ENCODE measurements around the gene CLPSL1.

Gene CLPSL1

GRCh38 chr6:35797837-35798526, 17.2 kb downstream of the CLPSL1 start:
- DNase-seq, result no peak

- DNase-seq, result no peak
Measured at GRCh38 chr6:35798706-35799105, 17.9 kb downstream of the CLPSL1 start.

GRCh38 chr6:35801148-35801547, 20.3 kb downstream of the CLPSL1 start:
- DNase-seq, result no peak

- peak; percentile 43 for DNase-seq
Measured at GRCh38 chr6:35804996-35805736, 24.3 kb downstream of the CLPSL1 start, which contains the start of gene LHFPL5. Gene LHFPL5, plus strand, starts transcription at chr6:35805352. Its CDS starts 319 bp downstream, at chr6:35805671.

- DNase-seq, result no peak
Measured at GRCh38 chr6:35808688-35809087, 27.9 kb downstream of the CLPSL1 start.

- no peak for DNase-seq
Measured at GRCh38 chr6:35809809-35810208, 29.0 kb downstream of the CLPSL1 start.

DNA sequence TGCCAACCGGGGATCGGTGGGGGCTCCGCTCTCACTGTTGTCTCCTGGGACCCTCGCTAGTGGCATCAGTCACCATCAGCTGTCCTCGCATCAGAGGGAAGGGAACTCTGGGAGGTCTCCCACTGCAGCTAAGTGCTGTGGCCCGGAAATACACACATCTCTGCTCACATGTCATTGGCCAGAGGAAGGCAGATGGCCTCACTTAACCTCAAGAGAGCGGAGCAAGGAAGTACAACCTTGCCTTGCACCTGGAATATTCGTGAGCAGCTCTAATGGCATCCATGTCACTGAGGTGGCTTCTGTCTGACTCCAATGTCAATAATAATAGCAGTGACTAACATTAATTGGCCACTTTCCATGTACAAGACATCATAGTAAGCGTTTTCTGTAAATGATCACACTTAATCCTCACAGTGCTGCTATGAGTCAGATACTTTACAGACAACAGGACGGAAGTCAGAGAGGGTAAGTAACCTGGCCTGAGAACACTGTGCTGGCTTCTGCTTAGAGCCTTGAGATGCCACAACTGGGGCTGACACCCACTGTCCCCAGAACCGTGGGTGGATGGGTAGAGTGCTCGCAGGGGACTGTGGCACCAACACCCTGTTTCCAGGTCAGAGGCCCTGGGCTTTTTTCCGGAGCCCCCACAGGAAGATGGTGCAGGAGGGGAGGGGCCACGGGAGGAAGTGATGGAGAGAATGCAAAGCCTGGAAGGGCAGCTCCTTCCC, 30.3 kb downstream of the CLPSL1 start:
- no peak for DNase-seq

GRCh38 chr6:35811699-35811995, 30.8 kb downstream of the CLPSL1 start:
- no peak for DNase-seq

DNA sequence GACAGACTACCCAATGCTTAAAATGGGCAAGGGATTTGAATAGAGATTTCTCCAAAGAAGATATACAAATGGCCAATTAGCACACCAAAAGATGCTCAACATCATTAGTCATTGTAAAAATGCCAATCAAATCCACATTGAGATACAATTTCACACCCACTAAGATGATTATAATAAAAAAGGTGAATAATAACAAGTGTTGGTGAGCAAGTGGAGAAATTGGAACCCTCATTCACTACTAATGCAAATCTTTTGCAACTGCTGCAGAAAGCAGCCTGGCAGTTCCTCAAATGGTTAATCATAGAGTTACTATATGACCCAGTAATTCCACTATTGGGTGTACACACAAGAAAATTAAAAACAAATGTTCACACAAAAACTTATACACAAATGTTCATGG, 36.7 kb downstream of the CLPSL1 start:
- DNase-seq, result no peak

DNA sequence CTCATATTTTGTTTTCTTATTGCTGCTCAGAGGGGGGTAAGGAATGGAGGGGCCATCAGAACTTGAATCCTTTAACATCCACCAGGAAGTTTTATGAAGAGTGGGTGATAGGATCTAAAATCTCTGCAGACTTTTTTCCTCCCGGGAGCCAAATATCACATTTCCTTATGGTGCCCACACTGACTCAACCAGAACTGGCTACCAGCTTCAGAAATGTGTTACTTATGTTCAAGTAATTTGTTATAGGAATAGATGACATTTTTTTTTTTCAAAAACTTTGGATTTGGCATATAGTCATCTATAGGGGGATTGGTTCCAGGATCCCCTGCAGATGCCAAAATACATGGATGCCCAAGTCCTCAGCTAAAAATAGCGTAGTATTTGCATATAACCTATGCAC, 42.8 kb downstream of the CLPSL1 start:
- no peak for DNase-seq

- DNase-seq, result no peak
Measured at GRCh38 chr6:35824552-35825192, 43.9 kb downstream of the CLPSL1 start.

DNA sequence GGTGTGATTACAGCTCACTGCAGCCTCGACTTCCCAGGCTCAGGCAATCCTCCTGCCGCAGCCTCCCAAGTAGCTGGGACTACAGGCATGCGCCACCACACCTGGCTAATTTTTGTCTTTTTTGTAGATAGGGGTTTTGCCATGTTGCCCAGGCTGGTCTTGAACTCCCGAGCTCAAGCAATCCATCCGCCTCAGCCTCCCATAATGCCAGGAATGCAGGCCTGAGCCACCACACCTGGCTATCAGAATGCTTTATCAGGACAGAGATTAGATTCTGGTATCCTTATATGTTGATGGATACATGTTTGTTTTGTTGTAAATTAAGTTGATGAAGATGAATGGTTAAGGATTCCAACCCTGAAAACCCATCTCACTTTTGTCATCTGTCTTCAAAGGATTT, 48.5 kb downstream of the CLPSL1 start:
- no peak for DNase-seq

GRCh38 chr6:35831257-35832007, 50.6 kb downstream of the CLPSL1 start:
- DNase-seq, result no peak

DNA sequence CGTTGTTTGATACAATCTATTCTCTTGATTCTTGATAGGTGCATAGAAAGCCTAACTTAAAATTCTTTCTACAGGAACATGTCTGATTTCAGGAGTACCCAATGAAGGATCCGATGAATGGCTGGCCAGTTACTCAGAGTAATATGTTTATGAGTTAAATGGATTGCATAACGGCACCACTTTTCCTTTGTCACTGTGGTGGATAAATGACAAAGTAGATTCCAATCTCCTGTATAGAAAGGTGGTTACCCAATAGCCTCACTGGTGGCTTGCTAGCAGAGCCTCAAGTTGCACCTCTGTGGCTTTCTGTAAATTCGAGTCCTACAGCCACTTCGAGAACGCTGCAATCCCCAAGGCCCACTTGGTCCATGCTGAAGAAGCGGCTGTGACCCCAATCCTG, 52.7 kb downstream of the CLPSL1 start:
- no peak for DNase-seq
